Measurements from ENCODE around the gene FBXW2. TPM values are rescaled to one million over a fixed set of nuclear protein-coding genes. Genes with fewer than 3 reads are reported as not detected.

The FBXW2 gene
- total RNA-seq, 1 experiment from 2014 or later: 62.1 TPM

GRCh38 chr9:120725907-120726306 is 67.3 kb downstream of the FBXW2 start:
- peaks cover 15% of the 10 kb centered on the region for H3K27me3 Mint-ChIP-seq (ENCODE audit: low read depth)
- no peak overlapping the region for H4K91ac ChIP-seq (ENCODE audit: insufficient read length, low read depth, low read length)
- peaks cover 4 to 8% of the 10 kb centered on the region in 2 experiments; a peak in 2 of 4 replicates for H3K4me1 Mint-ChIP-seq
- H3K23me2 ChIP-seq (ENCODE audit: insufficient read length, low read depth, low read length, poor library complexity, severe bottlenecking): peaks cover under 1% of the 10 kb centered on the region
- H3K9me3 Mint-ChIP-seq: no peaks in the 10 kb centered on the region; a peak in 1 of 5 replicates
- no peaks in the 10 kb centered on the region for H3K36me3 Mint-ChIP-seq (ENCODE audit: insufficient read depth in 1 of 3, low read depth in 3 of 3)
- H2BK20ac ChIP-seq (ENCODE audit: low read depth, low read length, poor library complexity, severe bottlenecking): no peak overlapping the region
- no peak overlapping the region for H2BK12ac ChIP-seq (ENCODE audit: insufficient read length, low read depth, low read length)
- no peak overlapping the region for H3K4me2 ChIP-seq (ENCODE audit: insufficient read depth, insufficient read length, low read length)
- no peaks in the 10 kb centered on the region for H3K9me3 ChIP-seq (ENCODE audit: control insufficient read depth, low read depth, low read length)
- H3K14ac ChIP-seq (ENCODE audit: insufficient read depth, low read length): no peak overlapping the region
- H3K56ac ChIP-seq (ENCODE audit: insufficient read length, low read depth, low read length): no peak overlapping the region
- H3K27ac ChIP-seq (ENCODE audit: insufficient read length, low read depth, low read length): no peak overlapping the region
- H2BK15ac ChIP-seq (ENCODE audit: low read depth, low read length): no peak overlapping the region
- no peak overlapping the region for H3K9ac ChIP-seq (ENCODE audit: extremely low read depth, insufficient read length, low read length)
- H3K27me3 ChIP-seq (ENCODE audit: insufficient read depth, low read length): no peaks in the 10 kb centered on the region
- no peak overlapping the region for H2BK120ac ChIP-seq (ENCODE audit: low read depth, low read length, poor library complexity, severe bottlenecking)
- no peak overlapping the region for H4K5ac ChIP-seq (ENCODE audit: insufficient read length, low read depth, low read length)
- no peak overlapping the region for H3T11ph ChIP-seq (ENCODE audit: low read length)
- no peaks in the 10 kb centered on the region for H4K20me1 ChIP-seq (ENCODE audit: control insufficient read depth, insufficient read depth, insufficient read length)
- no peak overlapping the region for H2AK5ac ChIP-seq (ENCODE audit: insufficient read length, low read length)
- DNase-seq: no peak
- no peaks in the 10 kb centered on the region for H3K79me2 ChIP-seq (ENCODE audit: insufficient read depth, low read length)
- H3K23ac ChIP-seq (ENCODE audit: insufficient read length, low read depth, low read length): no peak overlapping the region
- H3K18ac ChIP-seq (ENCODE audit: insufficient read length, low read depth, low read length): no peak overlapping the region
- H3K4me1 ChIP-seq (ENCODE audit: insufficient read depth, low read length): no peaks in the 10 kb centered on the region
- no peak overlapping the region for H3K4me3 Mint-ChIP-seq
- H2AFZ ChIP-seq (ENCODE audit: low read length): no peak overlapping the region
- H2BK5ac ChIP-seq (ENCODE audit: insufficient read length, low read length): no peak overlapping the region
- H3K4ac ChIP-seq (ENCODE audit: low read depth, low read length): no peak overlapping the region
- no peak overlapping the region for H4K8ac ChIP-seq (replicated peaks; ENCODE audit: insufficient read length, low read depth, low read length)
- no peak overlapping the region for H3K27ac Mint-ChIP-seq
- H3K79me1 ChIP-seq (ENCODE audit: insufficient read depth, low read depth, low read length, poor library complexity, severe bottlenecking): no peaks in the 10 kb centered on the region
- TF ChIP-seq CTCF (conservative IDR thresholded peaks at IDR 0.05): no peak
- WGBS (ENCODE audit: extremely low coverage, insufficient read length, low lambda C conversion rate): no CpG with 5 or more reads among the region's 1 CpG

Measured in H9 (cell line).